Fibroblast of lung (primary cell): ENCODE results near the gene TLCD1.

ENCODE experiments used
- EZH2 ChIP-seq: IDR thresholded peaks from 2 replicates; pipeline ENCODE4 v1.5.1; 2012; ENCODE audit warnings: low read length, control low read depth, mild to moderate bottlenecking; ENCODE audit errors: missing control alignments
- TF ChIP-seq, protein P1 (sequence below), 2 donors: IDR thresholded peaks in 1 of 2; conservative IDR thresholded peaks in 1 of 2; 1 replicate in 1 of 2; 2 replicates in 1 of 2; pipeline ENCODE4 v1.5.1; 2011 to 2012; ENCODE audit warnings: low read length in 2 of 2, control low read depth in 1 of 2, inconsistent platforms in 1 of 2, low read depth in 1 of 2, mild to moderate bottlenecking in 1 of 2

GRCh38 chr17:28689011-28689410 lies 37.0 kb downstream of the TLCD1 start:
- TF ChIP-seq EZH2: no peak
- TF ChIP-seq, protein P1, sequence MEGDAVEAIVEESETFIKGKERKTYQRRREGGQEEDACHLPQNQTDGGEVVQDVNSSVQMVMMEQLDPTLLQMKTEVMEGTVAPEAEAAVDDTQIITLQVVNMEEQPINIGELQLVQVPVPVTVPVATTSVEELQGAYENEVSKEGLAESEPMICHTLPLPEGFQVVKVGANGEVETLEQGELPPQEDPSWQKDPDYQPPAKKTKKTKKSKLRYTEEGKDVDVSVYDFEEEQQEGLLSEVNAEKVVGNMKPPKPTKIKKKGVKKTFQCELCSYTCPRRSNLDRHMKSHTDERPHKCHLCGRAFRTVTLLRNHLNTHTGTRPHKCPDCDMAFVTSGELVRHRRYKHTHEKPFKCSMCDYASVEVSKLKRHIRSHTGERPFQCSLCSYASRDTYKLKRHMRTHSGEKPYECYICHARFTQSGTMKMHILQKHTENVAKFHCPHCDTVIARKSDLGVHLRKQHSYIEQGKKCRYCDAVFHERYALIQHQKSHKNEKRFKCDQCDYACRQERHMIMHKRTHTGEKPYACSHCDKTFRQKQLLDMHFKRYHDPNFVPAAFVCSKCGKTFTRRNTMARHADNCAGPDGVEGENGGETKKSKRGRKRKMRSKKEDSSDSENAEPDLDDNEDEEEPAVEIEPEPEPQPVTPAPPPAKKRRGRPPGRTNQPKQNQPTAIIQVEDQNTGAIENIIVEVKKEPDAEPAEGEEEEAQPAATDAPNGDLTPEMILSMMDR (conservative IDR thresholded peaks at IDR 0.05 in 1 of 2, IDR thresholded peaks at IDR 0.05 in 1 of 2; ENCODE audit: low read depth in 1 of 2, low read length in 2 of 2): no peak
